ENCODE results near the gene ZBTB7B. TPM values are rescaled to one million over a fixed set of nuclear protein-coding genes. Genes with fewer than 3 reads are reported as not detected.

Gene ZBTB7B
- total RNA-seq, 2 donors from 2014 or later: 30.3 to 53.4 TPM

DNA sequence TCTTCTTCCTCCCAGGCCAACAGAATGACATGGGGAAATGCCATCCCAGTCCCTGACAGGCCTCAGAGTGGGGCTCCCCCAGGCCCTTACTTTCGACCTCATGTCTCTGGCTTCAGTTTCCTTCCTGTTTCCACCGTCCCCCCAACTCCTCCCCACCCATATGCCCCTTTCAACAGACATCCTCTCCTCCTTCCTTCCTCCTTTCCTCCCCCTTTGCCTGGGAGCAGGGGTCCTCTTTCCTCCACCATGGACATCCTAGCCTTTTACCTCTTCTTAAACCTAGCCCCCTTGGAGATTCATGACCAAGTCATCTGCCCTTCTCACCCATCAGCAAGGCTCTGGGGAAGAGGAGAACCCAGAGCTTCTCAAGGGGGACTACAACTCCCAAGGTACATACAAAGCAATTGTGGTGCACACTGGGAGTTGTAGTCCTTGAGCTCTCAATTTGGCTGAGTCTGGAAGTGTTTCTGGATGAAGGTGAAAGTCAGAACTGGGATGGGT lies 4.0 kb downstream of the ZBTB7B start:
- H3K27me3 ChIP-seq: no peaks in the 10 kb centered on the region
- H3K9me3 ChIP-seq: no peaks in the 10 kb centered on the region
- no peak overlapping the region for H3K4me3 ChIP-seq
- TF ChIP-seq CTCF (IDR thresholded peaks at IDR 0.05): no peak
- peaks cover 0 to 80% of the 10 kb centered on the region in 2 donors for H3K4me1 ChIP-seq
- peak overlapping the region; percentile 98 to 99 for H3K27ac ChIP-seq
- no peak for DNase-seq (ENCODE audit: low spot score)
- no peaks in the 10 kb centered on the region for H3K36me3 ChIP-seq

- H3K27ac ChIP-seq: peak overlapping the region; percentile 98 to 99
- H3K4me1 ChIP-seq: peaks cover 0 to 86% of the 10 kb centered on the region in 2 donors
Observed at GRCh38 chr1:155007251-155007828, 4.7 kb downstream of the ZBTB7B start.

GRCh38 chr1:155008015-155008941 lies 5.7 kb downstream of the ZBTB7B start:
- H3K36me3 ChIP-seq: no peaks in the 10 kb centered on the region
- no peaks in the 10 kb centered on the region for H3K27me3 ChIP-seq
- H3K27ac ChIP-seq: peak overlapping the region; percentile 98 to 99
- peak overlapping the region; percentile 7 to 20 for H3K4me3 ChIP-seq
- H3K4me1 ChIP-seq: peaks cover 0 to 93% of the 10 kb centered on the region in 2 donors
- no peaks in the 10 kb centered on the region for H3K9me3 ChIP-seq
- TF ChIP-seq CTCF (IDR thresholded peaks at IDR 0.05): no peak
- no peak for DNase-seq (ENCODE audit: low spot score)

More at GRCh38 chr1:155007251-155007828, 4.7 kb downstream of the ZBTB7B start:
- Histone ChIP-seq H3K27me3 (no peaks in the 10 kb centered on the region), H3K4me3 (peak overlapping the region in 1 of 2 donors; percentile 20), H3K36me3 (no peaks in the 10 kb centered on the region), H3K9me3 (no peaks in the 10 kb centered on the region)
- TF ChIP-seq CTCF (IDR thresholded peaks at IDR 0.05): no peak
- DNase-seq (ENCODE audit: low spot score): no peak

- H3K27me3 ChIP-seq: no peaks in the 10 kb centered on the region
- H3K4me1 ChIP-seq: peaks cover 0 to 93% of the 10 kb centered on the region in 2 donors
- peak overlapping the region; percentile 20 to 21 for H3K4me3 ChIP-seq
- DNase-seq (ENCODE audit: low spot score): no peak
- no peaks in the 10 kb centered on the region for H3K9me3 ChIP-seq
- H3K27ac ChIP-seq: peak overlapping the region in 1 of 2 donors; percentile 99
- peaks cover 5% of the 10 kb centered on the region for H3K36me3 ChIP-seq
- TF ChIP-seq CTCF (IDR thresholded peaks at IDR 0.05): no peak
Observed at GRCh38 chr1:155009221-155009711, 6.7 kb downstream of the ZBTB7B start.

- peaks cover 10% of the 10 kb centered on the region for H3K36me3 ChIP-seq
- DNase-seq (ENCODE audit: low spot score): no peak
- no peak for TF ChIP-seq CTCF (IDR thresholded peaks at IDR 0.05)
- peak overlapping the region in 1 of 2 donors; percentile 20 for H3K4me3 ChIP-seq
- H3K9me3 ChIP-seq: no peaks in the 10 kb centered on the region
- peaks cover 0 to 88% of the 10 kb centered on the region in 2 donors for H3K4me1 ChIP-seq
- peak overlapping the region in 1 of 2 donors; percentile 99 for H3K27ac ChIP-seq
- no peaks in the 10 kb centered on the region for H3K27me3 ChIP-seq
Observed at GRCh38 chr1:155009742-155010141, 7.1 kb downstream of the ZBTB7B start.
